Uterus (tissue), 4 donors: Measurements from ENCODE around the gene TRPC4AP. TPM values are rescaled to one million over a fixed set of nuclear protein-coding genes. Genes with fewer than 3 reads are reported as not detected.

Source experiments
- DNase-seq, 2 donors: peaks; one replicate each; pipeline ENCODE4 v3.0.0-alpha.2; 2019 to 2020
- H3K27ac ChIP-seq, 2 donors: fragments of 200-600 bp; sonication (generic); 1 replicate in 1 of 2; 2 replicates in 1 of 2; pipeline ENCODE4 v1.5.1; 2016 to 2018
- H3K27me3 ChIP-seq, 2 donors: fragments of 200-600 bp; sonication (generic); one replicate each; pipeline ENCODE4 v1.5.1; 2018 to 2019; ENCODE audit warnings: control low read depth in 1 of 2
- H3K36me3 ChIP-seq, 2 donors: fragments of 200-600 bp; sonication (generic); one replicate each; pipeline ENCODE4 v1.5.1; 2019; ENCODE audit warnings: control low read depth in 1 of 2
- H3K4me1 ChIP-seq, 2 donors: fragments of 200-600 bp; sonication (generic); one replicate each; pipeline ENCODE4 v1.5.1; 2018 to 2019; ENCODE audit warnings: control low read depth in 1 of 2
- H3K4me3 ChIP-seq, 2 donors: fragments of 200-600 bp; sonication (generic); 1 replicate in 1 of 2; 2 replicates in 1 of 2; pipeline ENCODE4 v1.5.1; 2018 to 2019; ENCODE audit warnings: mild to moderate bottlenecking in 1 of 2
- H3K9me3 ChIP-seq, 2 donors: fragments of 200-600 bp; sonication (generic); one replicate each; pipeline ENCODE4 v1.5.1; 2019; ENCODE audit warnings: control low read depth in 1 of 2
- POLR2A ChIP-seq, 2 donors: fragments of 450-650 bp; IDR thresholded peaks; one replicate each; pipeline ENCODE4 v1.6.1; 2016; ENCODE audit warnings: antibody characterized with exemption in 2 of 2, mild to moderate bottlenecking in 1 of 2, moderate library complexity in 1 of 2
- intact Hi-C: fragments of 100-400 bp; cut with DNase I; formaldehyde crosslinking; loops from one replicate; pipeline ENCODE4 v1.15.1; 2023; ENCODE audit warnings: low total_unique reads
- total RNA-seq, 4 donors: library from RNA; depleted of rRNA in 3 of 4; stranded (reverse); fragments of >200 nt in 3 of 4; gene quantifications; one replicate each; pipeline versions ENCODE4 v1.1.0 to v1.2.4, GENCODE V29; 2014 to 2023
- TF ChIP-seq, protein P1 (sequence below), 4 experiments: fragments of 200-600 bp in 2 of 4; fragments of 450-650 bp in 2 of 4; sonication (generic) in 2 of 4; IDR thresholded peaks; one replicate each; pipeline ENCODE4 v1.5.1; 2016 to 2019; ENCODE audit warnings: antibody characterized with exemption in 4 of 4, mild to moderate bottlenecking in 2 of 4, moderate library complexity in 1 of 4
- donor health status: DM: yes; HTN: yes; CAD: no.

TRPC4AP gene
- total RNA-seq, 4 donors from 2014 or later: 20.0 to 77.5 (median 49.6) TPM

- Histone ChIP-seq H3K4me3 (no peak overlapping the region), H3K9me3 (no peaks in the 10 kb centered on the region), H3K4me1 (no peaks in the 10 kb centered on the region), H3K36me3 (no peaks in the 10 kb centered on the region), H3K27me3 (peaks cover 0 to 6% of the 10 kb centered on the region in 2 donors), H3K27ac (no peak overlapping the region)
- no peak for DNase-seq
- TF ChIP-seq POLR2A (IDR thresholded peaks at IDR 0.05): no peak
- TF ChIP-seq, protein P1, sequence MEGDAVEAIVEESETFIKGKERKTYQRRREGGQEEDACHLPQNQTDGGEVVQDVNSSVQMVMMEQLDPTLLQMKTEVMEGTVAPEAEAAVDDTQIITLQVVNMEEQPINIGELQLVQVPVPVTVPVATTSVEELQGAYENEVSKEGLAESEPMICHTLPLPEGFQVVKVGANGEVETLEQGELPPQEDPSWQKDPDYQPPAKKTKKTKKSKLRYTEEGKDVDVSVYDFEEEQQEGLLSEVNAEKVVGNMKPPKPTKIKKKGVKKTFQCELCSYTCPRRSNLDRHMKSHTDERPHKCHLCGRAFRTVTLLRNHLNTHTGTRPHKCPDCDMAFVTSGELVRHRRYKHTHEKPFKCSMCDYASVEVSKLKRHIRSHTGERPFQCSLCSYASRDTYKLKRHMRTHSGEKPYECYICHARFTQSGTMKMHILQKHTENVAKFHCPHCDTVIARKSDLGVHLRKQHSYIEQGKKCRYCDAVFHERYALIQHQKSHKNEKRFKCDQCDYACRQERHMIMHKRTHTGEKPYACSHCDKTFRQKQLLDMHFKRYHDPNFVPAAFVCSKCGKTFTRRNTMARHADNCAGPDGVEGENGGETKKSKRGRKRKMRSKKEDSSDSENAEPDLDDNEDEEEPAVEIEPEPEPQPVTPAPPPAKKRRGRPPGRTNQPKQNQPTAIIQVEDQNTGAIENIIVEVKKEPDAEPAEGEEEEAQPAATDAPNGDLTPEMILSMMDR (IDR thresholded peaks at IDR 0.05): no peak
- intact Hi-C loops: no loop called here
Measured at GRCh38 chr20:34985461-34986310, 106.9 kb downstream of the TRPC4AP start.

DNA sequence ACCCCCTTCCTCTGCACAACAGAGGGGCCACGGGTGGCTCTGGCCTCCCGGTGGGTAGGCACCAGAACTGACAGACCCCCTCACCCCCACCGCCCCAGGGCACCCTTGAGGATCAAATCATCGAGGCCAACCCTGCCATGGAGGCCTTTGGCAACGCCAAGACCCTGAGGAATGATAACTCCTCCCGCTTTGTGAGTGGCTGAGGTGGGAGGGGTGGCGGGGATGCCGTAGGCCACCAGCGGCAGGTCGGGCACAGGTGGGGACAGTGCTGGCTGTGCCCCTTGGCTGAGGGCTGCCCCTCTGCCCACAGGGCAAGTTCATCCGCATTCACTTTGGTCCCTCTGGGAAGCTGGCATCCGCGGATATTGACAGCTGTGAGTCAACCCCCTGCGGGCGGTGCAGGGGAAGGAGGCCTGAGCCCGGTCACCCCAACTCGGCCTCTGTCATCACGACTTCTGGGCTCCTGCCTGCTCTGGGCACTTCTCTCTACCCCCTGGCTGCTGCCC lies 107.8 kb downstream of the TRPC4AP start:
- Histone ChIP-seq H3K27ac (no peak overlapping the region), H3K27me3 (peaks cover 0 to 6% of the 10 kb centered on the region in 2 donors), H3K36me3 (no peaks in the 10 kb centered on the region), H3K4me1 (no peaks in the 10 kb centered on the region), H3K9me3 (no peaks in the 10 kb centered on the region), H3K4me3 (no peak overlapping the region)
- intact Hi-C loops: no loop called here
- DNase-seq: no peak
- TF ChIP-seq POLR2A (IDR thresholded peaks at IDR 0.05): no peak
- TF ChIP-seq, protein P1 (IDR thresholded peaks at IDR 0.05): no peak

- no peaks in the 10 kb centered on the region for H3K4me1 ChIP-seq
- H3K9me3 ChIP-seq: no peaks in the 10 kb centered on the region
- H3K4me3 ChIP-seq: no peak overlapping the region
- no peak for DNase-seq
- TF ChIP-seq, protein P1 (IDR thresholded peaks at IDR 0.05): no peak
- TF ChIP-seq POLR2A (IDR thresholded peaks at IDR 0.05): no peak
- no peaks in the 10 kb centered on the region for H3K36me3 ChIP-seq
- H3K27me3 ChIP-seq: peaks cover 0 to 6% of the 10 kb centered on the region in 2 donors
- intact Hi-C loops: no loop called here
- no peak overlapping the region for H3K27ac ChIP-seq
Measured at GRCh38 chr20:34983995-34984735, 108.4 kb downstream of the TRPC4AP start.

DNA sequence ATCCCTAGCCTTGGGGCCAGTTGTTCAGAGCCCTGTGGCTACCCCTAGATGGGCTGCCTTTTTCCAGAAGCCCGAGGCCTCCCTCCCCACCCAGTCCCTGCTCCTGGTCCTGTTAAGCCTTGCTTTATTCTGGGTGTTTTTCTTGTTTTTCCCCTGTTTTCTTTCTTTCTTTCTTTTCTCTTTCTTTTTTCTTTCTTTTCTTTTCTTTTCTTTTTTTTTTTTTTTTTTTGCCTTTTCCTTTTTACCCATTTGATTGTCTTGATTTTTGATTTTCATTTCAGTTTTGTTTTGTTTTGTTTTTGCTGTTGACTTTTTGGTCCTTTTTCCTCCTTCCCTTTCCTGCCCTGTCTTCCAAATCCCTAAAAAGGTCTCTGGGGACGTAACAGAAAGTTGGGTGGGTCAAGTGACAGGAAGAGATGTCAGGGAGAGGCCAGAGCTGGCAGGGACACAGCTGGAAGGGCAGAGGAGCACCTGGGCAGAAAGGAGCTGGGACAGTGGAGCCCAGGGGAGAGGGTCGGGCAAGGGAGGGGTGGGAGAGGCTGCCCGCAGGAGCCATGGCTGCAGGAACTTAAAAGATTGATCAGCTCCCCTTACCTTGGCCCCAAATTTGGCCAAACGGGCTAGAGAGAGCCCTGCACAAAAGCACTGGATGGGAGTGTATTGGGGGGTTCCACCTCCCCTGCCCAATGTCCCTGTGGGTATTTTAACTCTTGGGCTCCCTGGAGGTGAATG lies 109.4 kb downstream of the TRPC4AP start:
- intact Hi-C loops: no loop called here
- Histone ChIP-seq H3K27ac (no peak overlapping the region), H3K4me3 (no peak overlapping the region), H3K27me3 (peaks cover 0 to 6% of the 10 kb centered on the region in 2 donors), H3K9me3 (no peaks in the 10 kb centered on the region), H3K4me1 (no peaks in the 10 kb centered on the region), H3K36me3 (no peaks in the 10 kb centered on the region)
- TF ChIP-seq POLR2A (IDR thresholded peaks at IDR 0.05): no peak
- TF ChIP-seq, protein P1 (IDR thresholded peaks at IDR 0.05): no peak
- DNase-seq: no peak
